ENCODE results near the gene SLC22A17.

The SLC22A17 gene

DNA sequence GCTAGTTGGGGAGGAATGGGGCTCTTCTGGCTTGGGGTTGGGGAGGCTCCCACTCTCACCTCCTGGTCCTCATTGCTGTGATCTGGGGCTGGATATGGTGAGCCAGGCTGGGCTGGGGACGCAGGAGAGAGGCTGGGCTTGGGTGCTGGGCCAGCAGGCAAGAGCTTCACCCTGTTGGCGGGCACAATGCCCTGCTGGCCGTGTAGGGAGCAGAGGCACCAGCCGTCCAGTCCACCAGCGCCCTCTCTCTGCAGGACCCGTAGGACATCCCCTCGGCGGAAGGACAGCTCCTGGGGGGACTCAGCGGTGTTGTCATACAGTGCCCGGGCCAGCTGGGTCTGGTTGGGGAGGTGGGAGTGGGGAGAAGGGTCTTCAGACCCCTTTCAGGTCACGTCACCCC is 7.8 kb upstream of the SLC22A17 start:
- no peak for DNase-seq

DNA sequence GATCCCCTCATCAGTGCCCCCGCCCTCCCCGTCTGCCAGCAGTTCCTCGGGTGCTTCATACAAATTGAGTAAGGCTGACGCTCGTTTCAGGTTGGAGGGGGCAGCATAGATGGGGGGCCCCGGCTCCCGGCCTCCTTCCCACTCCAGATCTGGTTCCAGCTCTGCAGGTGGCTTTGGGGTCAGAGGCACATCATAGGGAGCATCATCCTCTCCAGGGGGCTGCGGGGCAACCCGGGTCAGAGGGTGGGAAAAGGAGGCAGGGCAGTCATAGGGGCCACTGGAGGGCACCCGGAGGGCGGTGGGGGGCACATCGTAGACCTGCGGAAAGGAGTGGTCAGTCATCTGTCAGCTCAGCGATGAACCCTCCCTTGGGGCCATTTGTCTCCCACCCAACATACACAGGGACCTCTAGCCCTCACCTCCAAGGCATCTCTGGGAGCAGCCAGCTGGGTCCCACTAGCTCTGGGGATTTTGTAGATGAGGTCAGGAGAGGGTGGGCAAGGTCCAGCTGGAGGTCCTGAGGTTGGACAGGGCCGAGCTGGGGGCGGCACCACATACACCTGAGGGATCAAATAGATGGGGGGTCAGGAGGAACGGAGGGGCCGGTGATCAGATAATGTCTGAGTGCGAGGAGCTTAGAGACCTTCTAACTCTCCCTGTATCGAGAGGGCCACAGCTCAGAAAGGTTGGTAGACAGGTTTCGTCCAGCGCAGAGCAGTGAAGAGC is 7.2 kb upstream of the SLC22A17 start:
- no peak for DNase-seq

DNA sequence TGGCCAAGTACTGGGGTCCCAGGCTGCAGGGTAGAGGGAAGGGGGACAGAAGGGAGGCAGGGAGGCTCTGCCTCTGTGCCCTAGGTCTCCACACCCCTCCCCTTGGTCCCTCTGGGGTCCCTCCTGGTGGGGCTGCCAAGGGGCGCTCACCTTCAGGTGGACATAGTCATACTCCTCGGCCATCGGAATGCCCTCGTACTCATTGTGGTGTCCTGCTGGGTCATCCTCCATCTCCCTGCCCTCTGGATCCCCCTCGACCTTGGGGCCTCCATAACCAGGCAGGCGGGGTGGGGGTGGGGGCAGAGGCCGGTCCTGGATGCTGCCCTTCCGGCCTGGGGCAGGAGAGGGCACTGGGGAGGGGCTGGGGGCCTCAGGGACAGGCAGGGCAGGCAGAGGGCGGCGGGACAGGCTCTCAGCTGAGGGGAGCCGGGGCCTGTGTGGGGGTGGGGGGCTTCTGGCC is 6.5 kb upstream of the SLC22A17 start:
- no peak for DNase-seq

DNA sequence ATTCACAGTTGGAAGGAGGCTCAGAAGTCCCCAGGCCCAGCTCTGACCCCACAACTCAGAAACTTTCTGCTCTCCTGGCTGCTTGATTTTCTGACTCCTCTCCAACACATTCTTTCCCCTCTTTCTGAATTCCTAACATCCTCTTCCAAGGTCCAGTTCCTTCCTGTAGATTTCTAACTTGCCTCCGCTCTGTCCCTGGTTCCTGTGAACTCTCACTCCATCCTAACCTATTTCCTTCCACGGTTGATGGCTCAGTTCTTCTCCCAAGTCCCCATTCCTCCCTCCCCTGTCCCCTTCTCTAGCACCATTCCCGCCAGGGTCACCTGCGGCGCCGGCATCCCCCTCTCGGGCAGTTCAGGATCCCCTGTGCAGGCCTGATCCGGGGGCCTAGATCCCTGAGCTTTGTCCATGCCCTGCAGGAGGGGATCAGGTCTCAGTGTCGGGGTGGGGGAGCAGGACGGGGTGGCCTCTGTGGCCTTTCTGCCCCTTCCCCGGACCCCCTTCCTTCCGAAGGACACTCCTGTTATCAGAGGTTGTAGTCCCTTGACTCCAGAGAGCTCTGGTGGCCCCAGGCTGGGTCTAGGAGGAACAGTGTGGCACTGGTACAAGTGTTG is 6.0 kb upstream of the SLC22A17 start:
- no peak for DNase-seq

DNA sequence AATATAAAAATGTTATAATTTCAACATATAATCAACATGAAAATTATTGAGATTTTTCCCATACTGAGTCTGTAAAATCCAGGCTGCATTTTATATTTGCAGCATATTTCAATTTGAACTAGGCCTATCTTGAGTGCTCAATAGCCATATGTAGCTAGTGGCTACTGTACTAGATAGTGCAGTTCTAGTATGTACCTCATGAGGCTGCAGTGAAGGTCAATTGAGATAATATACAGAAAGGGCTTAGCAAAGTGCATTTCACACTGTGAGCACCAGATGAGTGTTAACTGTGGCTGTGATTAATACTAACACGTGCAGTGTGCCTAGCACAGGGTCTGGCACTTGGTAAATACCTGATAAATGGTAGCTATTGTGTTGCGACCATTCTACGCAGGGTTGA is 5.4 kb upstream of the SLC22A17 start:
- no peak for DNase-seq

DNA sequence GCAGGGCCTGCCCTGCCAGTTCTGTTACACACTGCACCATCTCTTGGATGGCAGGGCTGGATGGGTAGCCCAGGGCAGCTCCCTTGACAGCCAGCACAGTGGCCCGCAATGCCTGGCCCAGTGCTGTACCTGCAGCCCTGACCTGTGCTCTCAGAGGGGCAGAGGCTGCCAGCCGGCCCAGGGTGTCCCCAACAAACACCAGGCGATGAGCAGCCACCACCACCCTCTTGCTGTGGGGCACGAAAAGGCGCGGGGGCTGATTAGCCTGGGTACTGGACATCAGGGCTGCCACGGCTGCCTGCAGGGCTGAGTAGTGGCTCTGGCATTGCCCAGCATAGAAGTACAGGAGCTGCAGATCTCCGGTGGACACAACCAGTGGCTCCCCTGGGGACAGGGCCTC is 4.6 kb upstream of the SLC22A17 start:
- DNase-seq: no peak

DNA sequence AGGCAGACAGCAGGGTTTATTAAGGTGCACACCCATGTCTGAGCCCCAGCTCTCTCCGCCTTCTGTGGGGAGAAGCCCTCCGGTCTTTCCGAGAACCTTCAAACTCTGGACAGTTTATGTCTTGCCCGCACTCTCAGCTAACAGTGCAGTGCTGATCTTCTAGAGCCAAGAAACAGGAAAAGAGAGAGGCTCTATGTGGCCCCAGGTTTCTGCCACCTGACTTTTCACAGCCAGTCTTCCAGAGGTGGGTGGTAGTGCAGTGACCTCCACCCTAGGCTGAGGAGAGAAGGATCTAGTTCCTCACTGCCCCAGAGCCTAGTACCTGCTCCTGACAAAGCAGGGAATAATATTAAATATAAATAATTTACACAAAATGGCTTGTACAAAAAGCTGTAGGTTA is 4.0 kb upstream of the SLC22A17 start:
- DNase-seq: no peak

DNA sequence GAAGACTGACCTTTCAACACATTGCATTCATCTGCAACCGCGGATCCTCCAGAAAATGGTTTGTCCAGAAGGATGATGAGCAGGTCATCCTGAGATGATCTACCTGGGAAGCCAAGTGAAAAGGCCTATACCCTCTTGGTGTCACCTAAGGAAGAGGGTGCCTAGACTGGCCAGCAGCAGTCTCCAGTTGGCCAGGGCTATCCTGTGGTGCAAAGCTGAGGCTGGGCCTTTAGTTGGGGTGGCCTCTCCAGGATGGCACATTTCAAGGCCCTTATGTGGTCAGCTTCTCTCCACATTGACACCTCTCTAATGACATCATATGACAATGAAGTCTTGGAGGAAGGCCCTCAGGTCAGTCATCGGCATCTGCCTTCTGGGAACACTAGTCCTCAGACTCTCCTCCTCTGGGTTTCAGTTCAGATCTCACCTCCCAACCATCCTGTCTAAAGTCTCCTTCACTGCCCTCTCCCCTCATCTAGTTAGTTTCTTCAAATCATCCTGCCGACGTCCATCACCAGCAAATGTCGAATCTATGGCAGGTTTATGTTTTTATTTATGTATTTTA is 3.3 kb upstream of the SLC22A17 start:
- no peak for DNase-seq

DNA sequence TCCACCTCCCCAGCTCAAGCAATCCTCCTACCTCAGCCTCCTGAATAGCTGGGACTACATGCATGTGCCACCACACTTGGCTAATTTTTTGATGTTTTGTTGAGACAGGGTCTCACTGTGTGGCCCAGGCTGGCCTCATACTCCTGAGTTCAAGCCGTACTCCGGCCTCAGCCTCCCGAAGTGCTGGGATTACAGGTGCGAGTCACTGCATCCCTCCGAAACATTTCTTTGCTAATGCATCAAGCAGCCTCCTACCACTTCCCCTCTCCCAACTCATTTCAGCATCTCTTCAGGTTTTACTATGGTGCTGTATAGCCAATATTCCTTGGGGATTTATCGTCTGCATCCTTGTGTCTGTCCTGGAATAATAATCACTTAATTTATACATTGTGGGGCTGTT is 2.3 kb upstream of the SLC22A17 start:
- DNase-seq: no peak

DNA sequence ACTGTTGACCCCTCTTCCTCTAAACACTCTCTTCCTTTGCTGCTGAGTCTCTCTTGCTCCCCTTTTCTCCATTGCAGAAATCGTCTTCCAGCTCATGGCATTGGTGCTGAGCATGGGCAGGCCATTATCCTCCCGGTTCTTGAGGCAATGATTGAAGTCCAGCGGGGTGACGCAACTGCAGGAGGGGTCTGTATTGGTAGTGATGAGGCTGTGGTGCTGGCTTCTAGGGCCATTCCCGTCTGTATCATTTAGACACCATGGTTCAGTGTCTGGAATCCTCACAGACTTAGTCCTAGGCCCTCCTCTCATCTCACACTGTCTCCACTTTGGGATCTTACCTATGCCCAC is 720 bp upstream of the SLC22A17 start:
- no peak for DNase-seq

DNA sequence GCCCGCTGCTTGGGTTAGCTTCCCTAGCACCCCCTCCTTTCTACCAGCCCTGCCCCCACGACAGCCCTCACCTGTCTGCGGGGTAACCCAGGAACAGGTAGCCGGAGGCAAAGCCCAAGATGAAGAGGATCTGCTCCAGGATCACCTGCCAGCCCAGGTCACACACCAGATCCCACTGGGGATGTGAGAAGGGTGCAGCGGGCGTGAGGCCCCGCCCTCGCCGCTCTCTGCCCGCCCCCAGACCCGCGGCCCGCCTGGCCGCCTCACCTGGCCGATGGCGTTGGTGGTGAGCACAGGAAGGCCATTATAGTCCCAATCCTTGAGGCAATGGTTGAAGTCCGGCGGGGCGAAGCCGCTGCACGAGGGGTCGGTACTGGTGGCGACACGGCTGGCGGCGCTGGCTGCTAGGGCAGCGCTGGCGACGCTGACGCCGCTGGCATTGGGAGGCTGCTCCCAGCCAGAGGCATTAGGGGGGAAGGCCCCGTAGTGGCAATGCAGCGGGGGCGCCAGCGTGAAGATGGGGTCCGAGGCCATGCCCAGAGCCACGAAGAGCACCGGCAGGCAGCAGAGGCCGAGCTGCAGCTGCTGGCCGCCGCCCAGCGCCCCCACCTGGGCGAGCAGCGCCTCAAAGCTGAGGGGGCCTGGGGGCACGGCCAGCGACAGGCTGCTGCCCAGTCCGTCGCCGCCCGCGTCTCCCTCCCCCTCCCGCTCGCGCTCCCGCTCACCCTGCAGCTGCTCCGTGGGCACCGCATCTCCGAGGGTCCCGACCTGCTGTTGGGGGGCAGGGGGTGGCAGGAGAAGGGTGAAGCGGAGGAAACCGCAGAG is 794 bp downstream of the SLC22A17 start:
- DNase-seq: no peak

DNA sequence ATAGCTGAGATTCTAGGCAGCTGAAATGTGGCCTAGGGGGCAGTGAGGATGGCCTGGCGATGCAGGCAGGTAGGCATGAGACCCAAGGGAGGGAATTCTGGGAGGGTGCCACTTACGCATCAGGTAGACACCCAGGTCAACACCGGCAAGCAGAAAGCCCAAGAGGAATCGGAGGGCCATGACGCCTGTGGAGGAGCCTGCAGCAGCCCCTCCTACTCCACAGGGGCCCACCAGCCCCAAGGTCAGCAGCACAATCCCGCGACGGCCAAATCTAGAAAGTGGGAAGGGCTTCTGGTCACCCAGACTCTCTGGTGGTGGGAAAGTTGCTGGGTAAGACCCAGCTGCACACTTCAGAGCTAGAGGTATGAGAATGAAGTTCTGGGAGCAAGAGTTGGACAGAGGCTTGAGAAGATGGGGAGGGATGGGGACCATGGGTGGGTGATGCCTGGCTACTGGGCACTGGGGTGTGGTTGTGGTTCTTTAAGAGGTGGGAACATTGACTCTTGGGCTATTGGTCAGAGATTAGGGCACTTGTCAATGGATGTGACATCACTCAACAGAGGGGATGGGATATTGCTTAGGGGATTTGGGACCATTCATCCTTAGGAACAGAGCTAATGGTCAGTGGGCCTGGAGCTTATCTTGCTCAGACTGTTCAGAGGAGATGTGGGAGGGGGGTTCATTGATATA is 3.4 kb downstream of the SLC22A17 start:
- no peak for DNase-seq

DNA sequence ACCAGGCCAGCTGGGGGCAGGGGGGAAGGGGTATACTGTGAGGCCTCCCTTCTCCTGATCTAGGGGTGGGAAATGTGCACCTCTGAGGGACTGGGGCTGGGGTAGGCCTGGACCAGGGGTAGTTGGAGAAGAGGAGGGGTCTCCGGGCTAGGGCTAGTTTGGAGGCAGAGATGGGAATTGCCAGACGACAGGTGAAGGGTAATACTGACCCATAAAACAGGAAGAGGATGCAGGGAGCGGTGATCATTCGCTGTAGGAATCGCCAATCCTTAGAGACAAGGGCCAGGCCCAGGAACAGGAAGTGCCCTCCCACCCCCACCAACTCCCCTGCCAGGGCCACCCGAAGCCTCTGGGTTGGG is 4.4 kb downstream of the SLC22A17 start:
- DNase-seq: no peak

DNA sequence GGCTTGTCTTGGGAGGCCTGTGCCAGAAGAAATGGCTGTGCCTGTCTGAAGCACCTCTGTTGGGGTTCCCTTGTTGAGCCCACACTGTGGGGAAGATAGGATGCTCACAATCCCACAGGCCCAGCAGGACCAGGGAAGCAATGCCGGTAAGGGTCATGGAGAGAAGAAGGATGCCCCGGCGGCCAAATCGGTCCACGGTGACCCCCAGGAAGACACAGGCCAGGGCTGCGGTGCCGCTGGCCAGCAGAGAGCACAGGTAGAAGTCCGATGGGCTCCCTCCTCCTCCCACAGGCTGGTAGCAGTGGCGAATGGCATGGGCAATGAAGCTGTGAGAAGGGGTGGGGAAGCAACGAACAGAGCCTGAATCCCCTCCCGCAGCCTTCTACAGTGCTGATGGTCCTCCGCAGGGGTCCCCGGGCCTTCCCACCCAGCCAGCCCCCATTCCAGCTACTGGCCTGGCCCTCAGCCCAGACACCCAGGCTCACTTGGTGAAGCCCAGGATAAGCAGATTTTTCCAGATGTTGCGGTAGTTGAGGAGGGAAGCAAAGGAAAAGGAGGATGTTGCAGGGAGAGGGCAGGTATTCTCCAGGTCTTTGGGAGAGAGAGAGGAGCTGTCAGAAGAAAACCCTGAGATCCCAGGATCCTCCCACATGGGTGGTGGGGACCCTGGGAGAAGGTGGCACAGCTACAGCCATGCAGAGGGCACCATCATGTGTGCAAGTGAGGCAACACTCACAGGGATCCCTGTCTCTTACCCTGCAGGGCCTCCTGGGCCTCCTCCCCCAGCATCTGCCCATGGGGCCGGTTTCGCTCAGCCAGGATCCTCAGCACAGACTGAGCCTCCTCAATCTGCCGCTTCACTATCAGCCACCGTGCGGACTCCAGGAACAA is 5.0 kb downstream of the SLC22A17 start:
- DNase-seq: no peak

DNA sequence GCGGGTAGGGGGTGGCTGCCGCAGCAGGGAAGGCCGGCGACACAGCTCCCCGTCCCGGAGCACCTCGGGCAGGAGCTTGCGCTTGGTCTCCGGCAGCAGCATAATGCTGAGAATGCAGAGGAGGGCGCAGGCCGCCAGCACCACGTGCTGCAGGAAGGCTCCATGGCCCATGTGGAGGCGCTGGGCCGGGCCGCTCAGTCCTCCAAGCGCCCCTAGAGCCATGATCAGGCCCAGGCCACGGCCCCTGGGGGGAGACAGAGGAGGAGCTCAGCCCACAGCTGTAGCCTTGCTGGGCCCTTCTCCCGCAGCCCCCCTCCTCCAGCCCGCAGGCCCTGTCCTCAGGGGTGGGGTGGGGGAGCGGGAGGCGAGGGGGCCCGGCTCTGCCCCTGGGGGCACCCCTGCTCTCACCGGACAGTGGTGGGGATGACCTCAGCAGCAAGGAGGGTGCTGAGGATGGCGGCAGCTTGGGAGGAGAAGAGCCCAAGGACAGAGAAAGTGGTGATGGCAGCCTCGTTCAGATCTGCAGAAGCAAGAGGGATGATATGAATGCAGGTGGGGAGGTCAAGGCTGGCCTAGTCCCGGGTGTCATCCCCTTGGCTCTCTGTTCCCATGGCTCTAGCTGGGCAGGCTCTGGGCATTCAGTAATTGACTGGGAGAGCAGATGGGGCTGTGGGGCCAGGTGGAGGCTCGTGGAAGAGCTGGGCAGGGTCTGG is 5.8 kb downstream of the SLC22A17 start:
- DNase-seq: no peak

DNA sequence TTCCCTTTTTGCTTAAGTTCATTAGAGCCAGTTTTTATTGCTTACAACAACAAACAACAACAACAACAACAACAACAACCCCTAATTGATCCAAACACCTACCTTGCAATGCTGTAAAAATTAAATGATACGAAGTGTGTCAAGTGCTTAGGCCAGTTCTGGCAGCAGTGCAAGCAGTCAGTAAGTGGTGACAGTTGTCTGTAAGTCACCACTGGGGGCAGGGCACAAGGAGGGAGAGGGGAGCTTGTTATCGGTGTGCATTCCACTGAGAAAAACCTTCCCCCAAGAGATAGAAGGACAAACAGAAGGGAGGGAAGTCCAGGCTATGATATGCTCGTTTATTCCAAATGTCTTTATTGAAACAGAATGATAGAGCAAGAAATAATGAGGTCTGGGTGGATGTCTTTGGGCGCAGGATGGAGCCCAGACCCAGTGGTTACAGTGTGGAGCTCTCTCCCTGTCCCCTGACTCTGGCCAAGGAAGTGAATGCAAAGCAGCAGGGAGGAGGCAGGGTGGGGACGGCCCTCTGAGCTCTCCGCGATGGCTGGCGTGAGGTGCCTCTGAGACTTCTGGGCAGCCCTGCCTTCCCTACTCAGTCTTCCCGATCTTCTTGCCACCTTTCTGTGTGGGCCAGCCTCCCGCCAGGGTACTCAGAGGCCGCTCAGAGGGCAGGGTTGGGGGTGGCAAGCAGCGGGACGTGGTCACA is 6.5 kb downstream of the SLC22A17 start:
- no peak for DNase-seq

DNA sequence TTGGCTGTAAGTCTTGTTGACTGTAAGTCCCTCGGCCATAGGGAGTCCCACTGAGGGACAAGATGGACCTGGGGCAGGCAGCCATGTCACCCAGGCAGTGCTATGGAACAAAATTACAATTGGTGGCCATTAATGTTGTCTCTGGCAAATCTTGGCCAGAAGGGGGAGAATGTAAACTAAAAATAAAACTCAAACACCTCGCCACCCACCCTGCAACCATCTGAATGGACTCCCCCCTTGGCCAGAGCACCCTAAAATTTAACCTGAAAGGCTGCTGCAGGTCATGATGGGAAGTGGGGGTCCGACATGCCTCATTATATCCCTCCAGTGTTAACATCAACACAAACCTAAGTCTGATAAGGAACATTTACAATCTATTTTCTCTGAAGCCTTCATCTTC is 8.2 kb downstream of the SLC22A17 start:
- no peak for DNase-seq

DNA sequence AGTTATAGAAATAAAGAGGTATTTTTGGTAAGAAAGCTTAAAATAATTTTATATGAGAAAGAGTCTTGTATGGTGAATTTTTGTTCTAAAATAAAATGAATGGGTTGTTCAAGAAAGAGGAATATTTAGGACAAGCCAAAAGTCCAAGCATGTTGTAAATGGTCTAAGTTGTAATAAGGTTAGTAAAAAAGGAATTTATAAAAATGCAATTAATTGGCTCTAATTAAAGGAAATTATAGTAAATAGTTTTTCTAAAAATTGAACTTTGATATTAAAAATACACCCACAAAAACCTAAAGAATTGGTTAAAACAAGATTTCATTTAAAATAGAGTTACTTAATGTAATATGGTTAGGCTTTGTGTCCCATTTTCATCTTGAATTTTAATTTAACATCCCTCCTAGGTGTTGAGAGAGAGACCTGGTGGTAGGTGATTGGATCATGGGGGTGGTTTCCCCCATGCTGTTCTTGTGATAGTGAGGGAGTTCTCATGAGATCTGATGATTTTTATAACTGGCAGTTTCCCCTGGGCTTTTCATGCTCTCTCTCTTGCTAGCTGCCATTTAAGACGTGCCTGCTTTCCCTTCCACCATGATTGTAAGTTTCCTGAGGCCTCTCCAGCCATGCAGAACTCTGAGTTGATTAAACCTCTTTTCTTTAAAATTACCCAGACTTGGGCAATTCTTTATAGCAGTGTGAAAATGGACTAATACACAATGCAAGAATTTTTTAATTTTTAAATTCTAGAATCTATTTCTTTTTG is 13.0 kb downstream of the SLC22A17 start:
- no peak for DNase-seq

DNA sequence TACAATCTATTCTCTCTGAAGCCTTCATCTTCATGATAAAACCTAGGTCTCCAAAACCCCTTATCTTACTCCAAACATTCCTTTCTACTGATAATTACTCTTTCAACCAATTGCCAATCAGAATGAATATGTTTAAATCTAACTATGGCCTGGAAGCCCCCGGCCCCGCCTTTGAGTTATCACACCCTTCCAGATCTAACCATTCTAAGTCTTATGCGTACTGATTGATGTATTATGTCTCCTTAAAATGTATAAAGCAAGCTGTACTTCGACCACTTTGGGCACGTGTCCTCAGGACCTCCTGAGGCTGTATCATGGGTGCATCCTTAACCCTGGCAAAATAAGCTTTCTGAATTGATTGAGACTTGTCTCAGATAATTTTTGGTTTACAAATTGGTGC is 17.1 kb downstream of the SLC22A17 start:
- no peak for DNase-seq

All from DMS153 (cell line).